ENCODE measurements around the gene TECPR1.

GRCh38 chr7:98283887-98284222, 31.8 kb upstream of the TECPR1 start:
- TF ChIP-seq YY1 (IDR thresholded peaks at IDR 0.05; ENCODE audit: insufficient read depth, insufficient read length) (no peak), ZNF274 (IDR thresholded peaks at IDR 0.05; ENCODE audit: low read depth, low read length) (no peak)

Data from NT2/D1 (cell line).